Fibroblast of lung (primary cell): Measurements from ENCODE around the gene KCTD15. TPM values are rescaled to one million over a fixed set of nuclear protein-coding genes. Genes with fewer than 3 reads are reported as not detected.
A peak's percentile ranks its signal among the peaks of the same experiment; 100 is the strongest.

Experiments
- DNase-seq, 2 donors: peaks; one replicate each; pipeline versions ENCODE4 v3.0.0 to v3.0.0-alpha.2; 2010; ENCODE audit warnings: low read depth in 2 of 2
- H2AFZ ChIP-seq: 2 replicates; pipeline ENCODE4 v1.5.1; 2012; ENCODE audit warnings: low read length, control low read depth, inconsistent platforms
- H3K27ac ChIP-seq: 2 replicates; pipeline ENCODE4 v1.5.1; 2011; ENCODE audit warnings: low read length, control low read depth; ENCODE audit not compliant: insufficient read depth
- H3K27me3 ChIP-seq: 2 replicates; pipeline ENCODE4 v1.5.1; 2011; ENCODE audit warnings: mild to moderate bottlenecking, low read length; ENCODE audit not compliant: control insufficient read depth, insufficient read depth
- H3K36me3 ChIP-seq: 2 replicates; pipeline ENCODE4 v1.5.1; 2011; ENCODE audit warnings: low read length; ENCODE audit not compliant: control insufficient read depth, insufficient read depth
- H3K4me1 ChIP-seq: 2 replicates; pipeline ENCODE4 v1.5.1; 2011; ENCODE audit warnings: low read length; ENCODE audit not compliant: control insufficient read depth, insufficient read depth; ENCODE audit errors: extremely low read depth
- H3K4me2 ChIP-seq: 2 replicates; pipeline ENCODE4 v1.5.1; 2011; ENCODE audit warnings: low read length, control low read depth; ENCODE audit not compliant: insufficient read depth; ENCODE audit errors: extremely low read depth
- H3K4me3 ChIP-seq, 4 experiments: fragments of 200-600 bp in 1 of 4; sonication (generic) in 1 of 4; replicated peaks in 1 of 4; 2 replicates each; pipeline ENCODE4 v1.5.1; 2011 to 2016; ENCODE audit warnings: low read length in 4 of 4, low read depth in 3 of 4, mild to moderate bottlenecking in 3 of 4, control low read depth in 2 of 4, inconsistent platforms in 1 of 4, mixed read lengths in 1 of 4; ENCODE audit not compliant: insufficient read depth in 1 of 4; ENCODE audit errors: control extremely low read depth in 1 of 4
- H3K79me2 ChIP-seq: 2 replicates; pipeline ENCODE4 v1.5.1; 2012; ENCODE audit warnings: mild to moderate bottlenecking, low read length, inconsistent platforms; ENCODE audit not compliant: control insufficient read depth, insufficient read depth
- H3K9ac ChIP-seq: 2 replicates; pipeline ENCODE4 v1.5.1; 2011; ENCODE audit warnings: mild to moderate bottlenecking, low read length, control low read depth; ENCODE audit not compliant: insufficient read depth
- H3K9me3 ChIP-seq: 2 replicates; pipeline ENCODE4 v1.5.1; 2012; ENCODE audit warnings: low read depth, low read length; ENCODE audit not compliant: control insufficient read depth, insufficient read depth
- H4K20me1 ChIP-seq: 2 replicates; pipeline ENCODE4 v1.5.1; 2011; ENCODE audit warnings: low read length; ENCODE audit not compliant: control insufficient read depth, insufficient read depth; ENCODE audit errors: extremely low read depth
- EZH2 ChIP-seq: IDR thresholded peaks from 2 replicates; pipeline ENCODE4 v1.5.1; 2012; ENCODE audit warnings: low read length, control low read depth, mild to moderate bottlenecking; ENCODE audit errors: missing control alignments
- polyA minus RNA-seq: library from RNA; depleted of rRNA, polyadenylated mRNA; stranded (reverse); fragments of >200 nt; gene quantifications from 2 replicates; pipeline ENCODE4 v1.2.3, GENCODE V29; 2011; ENCODE audit warnings: low replicate concordance
- polyA plus RNA-seq, 2 donors: library from polyadenylated mRNA; depleted of rRNA in 1 of 2; stranded (reverse) in 1 of 2; unstranded in 1 of 2; fragments of >200 nt; gene quantifications; 2 replicates each; pipeline ENCODE4 v1.2.1, GENCODE V29; 2011 to 2012; ENCODE audit warnings: missing spikeins in 1 of 2
- total RNA-seq: library from RNA; depleted of rRNA; stranded (reverse); fragments of >200 nt; gene quantifications from 2 replicates; pipeline ENCODE4 v1.2.1, GENCODE V29; 2014
- TF ChIP-seq, protein P1 (sequence below), 2 donors: IDR thresholded peaks in 1 of 2; conservative IDR thresholded peaks in 1 of 2; 1 replicate in 1 of 2; 2 replicates in 1 of 2; pipeline ENCODE4 v1.5.1; 2011 to 2012; ENCODE audit warnings: low read length in 2 of 2, control low read depth in 1 of 2, inconsistent platforms in 1 of 2, low read depth in 1 of 2, mild to moderate bottlenecking in 1 of 2

Gene KCTD15, protein sequence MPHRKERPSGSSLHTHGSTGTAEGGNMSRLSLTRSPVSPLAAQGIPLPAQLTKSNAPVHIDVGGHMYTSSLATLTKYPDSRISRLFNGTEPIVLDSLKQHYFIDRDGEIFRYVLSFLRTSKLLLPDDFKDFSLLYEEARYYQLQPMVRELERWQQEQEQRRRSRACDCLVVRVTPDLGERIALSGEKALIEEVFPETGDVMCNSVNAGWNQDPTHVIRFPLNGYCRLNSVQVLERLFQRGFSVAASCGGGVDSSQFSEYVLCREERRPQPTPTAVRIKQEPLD
- total RNA-seq: 9.7 and 26.5 TPM in 2 replicates
- polyA plus RNA-seq: 3.3 and 6.3 TPM in 2 replicates
- polyA plus RNA-seq (2012): 3.7 and 9.4 TPM in 2 replicates
- 3.8 and 6.2 TPM in 2 replicates for polyA minus RNA-seq

DNA sequence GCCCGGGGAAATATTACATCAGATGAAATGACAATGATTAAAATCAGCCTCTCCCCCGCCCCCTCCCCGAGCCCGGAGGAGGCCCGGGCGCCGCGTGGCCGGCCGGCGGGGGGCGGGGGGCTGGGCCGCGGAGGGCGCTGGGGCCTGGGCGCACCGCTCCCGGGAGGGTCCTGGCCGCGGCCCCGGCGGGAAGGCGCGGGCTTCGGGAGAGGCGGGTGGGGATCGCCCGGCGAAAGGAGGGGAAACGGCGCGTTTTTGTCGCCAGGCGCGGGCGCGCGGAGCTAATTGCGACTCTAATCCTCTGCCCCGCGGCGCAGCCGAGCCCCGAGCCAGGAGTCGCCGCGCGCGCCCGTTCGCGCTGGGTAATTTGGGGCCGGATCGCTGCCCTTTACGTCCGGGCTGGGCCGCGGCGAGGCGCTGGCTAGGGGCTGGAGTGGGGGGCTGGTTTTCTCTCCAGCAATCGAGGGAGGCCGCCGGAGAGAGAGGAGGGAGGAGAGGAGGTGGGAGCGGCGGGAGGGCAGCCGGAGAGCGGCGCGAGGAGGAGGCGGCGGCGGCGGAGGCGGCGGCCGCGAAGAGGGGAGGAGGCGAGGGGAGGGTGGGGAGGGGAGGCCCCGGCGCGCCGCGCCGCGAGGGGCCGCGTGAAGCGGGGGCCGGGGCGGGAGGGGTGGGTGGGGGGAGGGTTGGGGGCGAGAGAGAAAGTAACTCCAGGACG, at the start of gene KCTD15:
KCTD15 (plus strand) TSS at position 707 of the 712 bp plus-strand sequence. CDS start 3,585 bp downstream, outside the sequence.
- Histone ChIP-seq H4K20me1 (no peaks in the 10 kb centered on the region), H3K4me2 (peak within 1 kb of the TSS; percentile 82), H3K4me3 (peak within 1 kb of the TSS; percentile 52 to 67 (median 64)), H3K4me1 (peaks cover 3% of the 10 kb centered on the region), H3K9me3 (no peaks in the 10 kb centered on the region), H3K79me2 (no peaks in the 10 kb centered on the region), H3K27ac (peak within 1 kb of the TSS; percentile 53), H3K9ac (peak within 1 kb of the TSS; percentile 65), H2AFZ (peak within 1 kb of the TSS; percentile 49), H3K36me3 (no peaks in the 10 kb centered on the region), H3K27me3 (no peaks in the 10 kb centered on the region)
- TF ChIP-seq, protein P1, sequence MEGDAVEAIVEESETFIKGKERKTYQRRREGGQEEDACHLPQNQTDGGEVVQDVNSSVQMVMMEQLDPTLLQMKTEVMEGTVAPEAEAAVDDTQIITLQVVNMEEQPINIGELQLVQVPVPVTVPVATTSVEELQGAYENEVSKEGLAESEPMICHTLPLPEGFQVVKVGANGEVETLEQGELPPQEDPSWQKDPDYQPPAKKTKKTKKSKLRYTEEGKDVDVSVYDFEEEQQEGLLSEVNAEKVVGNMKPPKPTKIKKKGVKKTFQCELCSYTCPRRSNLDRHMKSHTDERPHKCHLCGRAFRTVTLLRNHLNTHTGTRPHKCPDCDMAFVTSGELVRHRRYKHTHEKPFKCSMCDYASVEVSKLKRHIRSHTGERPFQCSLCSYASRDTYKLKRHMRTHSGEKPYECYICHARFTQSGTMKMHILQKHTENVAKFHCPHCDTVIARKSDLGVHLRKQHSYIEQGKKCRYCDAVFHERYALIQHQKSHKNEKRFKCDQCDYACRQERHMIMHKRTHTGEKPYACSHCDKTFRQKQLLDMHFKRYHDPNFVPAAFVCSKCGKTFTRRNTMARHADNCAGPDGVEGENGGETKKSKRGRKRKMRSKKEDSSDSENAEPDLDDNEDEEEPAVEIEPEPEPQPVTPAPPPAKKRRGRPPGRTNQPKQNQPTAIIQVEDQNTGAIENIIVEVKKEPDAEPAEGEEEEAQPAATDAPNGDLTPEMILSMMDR (conservative IDR thresholded peaks at IDR 0.05 in 1 of 2, IDR thresholded peaks at IDR 0.05 in 1 of 2; ENCODE audit: low read depth in 1 of 2, low read length in 2 of 2): no peak
- no peak for TF ChIP-seq EZH2
- peak; percentile 42 to 59 for DNase-seq

- Histone ChIP-seq H3K79me2 (no peaks in the 10 kb centered on the region), H3K4me3 (no peak overlapping the region), H4K20me1 (no peaks in the 10 kb centered on the region), H3K27me3 (no peaks in the 10 kb centered on the region), H3K9me3 (no peaks in the 10 kb centered on the region), H3K4me2 (no peak overlapping the region), H3K36me3 (no peaks in the 10 kb centered on the region), H2AFZ (no peak overlapping the region), H3K9ac (no peak overlapping the region), H3K27ac (no peak overlapping the region), H3K4me1 (no peaks in the 10 kb centered on the region)
- DNase-seq: no peak
- TF ChIP-seq, protein P1 (conservative IDR thresholded peaks at IDR 0.05 in 1 of 2, IDR thresholded peaks at IDR 0.05 in 1 of 2; ENCODE audit: low read depth in 1 of 2, low read length in 2 of 2): no peak
- TF ChIP-seq EZH2: no peak
Measured at GRCh38 chr19:33747273-33747672, 49.4 kb upstream of the KCTD15 start.

- H3K9me3 ChIP-seq: no peaks in the 10 kb centered on the region
- H3K4me1 ChIP-seq: no peaks in the 10 kb centered on the region
- H3K9ac ChIP-seq: no peak overlapping the region
- no peak overlapping the region for H2AFZ ChIP-seq
- no peaks in the 10 kb centered on the region for H3K36me3 ChIP-seq
- H3K27me3 ChIP-seq: no peaks in the 10 kb centered on the region
- H3K4me2 ChIP-seq: no peak overlapping the region
- H3K4me3 ChIP-seq: no peak overlapping the region
- H3K79me2 ChIP-seq: no peaks in the 10 kb centered on the region
- TF ChIP-seq, protein P1 (conservative IDR thresholded peaks at IDR 0.05 in 1 of 2, IDR thresholded peaks at IDR 0.05 in 1 of 2; ENCODE audit: low read depth in 1 of 2, low read length in 2 of 2): no peak
- TF ChIP-seq EZH2: no peak
- no peak for DNase-seq
- H4K20me1 ChIP-seq: no peaks in the 10 kb centered on the region
- H3K27ac ChIP-seq: no peak overlapping the region
Measured at GRCh38 chr19:33748231-33748630, 48.4 kb upstream of the KCTD15 start.
